ENCODE data around the gene SEMA6A.

DNA sequence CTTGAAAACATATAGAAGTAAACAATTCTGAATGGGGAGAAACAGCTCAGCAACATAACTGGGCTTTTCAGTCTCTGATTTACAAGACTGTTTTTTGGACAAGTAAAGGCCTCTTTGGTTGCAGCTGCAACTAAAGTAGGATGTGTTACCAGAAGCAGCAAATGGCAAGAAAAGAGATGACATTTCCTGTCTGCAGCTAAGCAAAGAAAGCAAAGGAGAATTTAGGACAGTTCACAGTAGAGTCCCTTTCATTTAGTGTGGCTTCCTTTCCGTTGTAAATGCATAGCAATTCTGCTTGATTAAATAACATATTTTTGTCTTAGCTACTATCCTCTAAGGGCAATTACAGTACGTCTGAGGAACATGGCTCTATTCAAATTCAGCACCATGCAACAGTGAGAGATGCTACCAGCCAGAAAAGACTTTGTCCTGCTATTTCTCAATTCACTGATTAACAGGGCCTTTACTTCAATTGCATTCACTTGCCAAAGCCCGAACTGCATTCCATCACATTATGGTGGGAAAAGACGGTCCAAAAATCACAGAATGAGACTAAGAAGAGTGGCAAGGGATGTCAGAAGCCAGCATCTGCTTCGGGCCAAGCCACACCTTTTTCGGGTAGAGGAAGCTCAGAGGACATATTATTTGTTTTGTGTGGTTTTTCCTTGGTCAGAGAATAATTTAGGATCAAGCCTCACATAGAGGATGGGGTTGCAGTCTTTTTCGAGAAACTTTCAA is 107.7 kb downstream of the SEMA6A start:
- no peak for TF ChIP-seq NFYA (IDR thresholded peaks at IDR 0.05; ENCODE audit: borderline replicate concordance, low read depth, low read length)
- TF ChIP-seq, protein P1, sequence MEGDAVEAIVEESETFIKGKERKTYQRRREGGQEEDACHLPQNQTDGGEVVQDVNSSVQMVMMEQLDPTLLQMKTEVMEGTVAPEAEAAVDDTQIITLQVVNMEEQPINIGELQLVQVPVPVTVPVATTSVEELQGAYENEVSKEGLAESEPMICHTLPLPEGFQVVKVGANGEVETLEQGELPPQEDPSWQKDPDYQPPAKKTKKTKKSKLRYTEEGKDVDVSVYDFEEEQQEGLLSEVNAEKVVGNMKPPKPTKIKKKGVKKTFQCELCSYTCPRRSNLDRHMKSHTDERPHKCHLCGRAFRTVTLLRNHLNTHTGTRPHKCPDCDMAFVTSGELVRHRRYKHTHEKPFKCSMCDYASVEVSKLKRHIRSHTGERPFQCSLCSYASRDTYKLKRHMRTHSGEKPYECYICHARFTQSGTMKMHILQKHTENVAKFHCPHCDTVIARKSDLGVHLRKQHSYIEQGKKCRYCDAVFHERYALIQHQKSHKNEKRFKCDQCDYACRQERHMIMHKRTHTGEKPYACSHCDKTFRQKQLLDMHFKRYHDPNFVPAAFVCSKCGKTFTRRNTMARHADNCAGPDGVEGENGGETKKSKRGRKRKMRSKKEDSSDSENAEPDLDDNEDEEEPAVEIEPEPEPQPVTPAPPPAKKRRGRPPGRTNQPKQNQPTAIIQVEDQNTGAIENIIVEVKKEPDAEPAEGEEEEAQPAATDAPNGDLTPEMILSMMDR (IDR thresholded peaks at IDR 0.05 in 2 of 3, conservative IDR thresholded peaks at IDR 0.05 in 1 of 3; ENCODE audit: control insufficient read depth in 2 of 3, extremely low read depth in 1 of 3, insufficient read depth in 1 of 3, low read depth in 3 of 3, low read length in 3 of 3) = no peak
- TF ChIP-seq RAD21 (IDR thresholded peaks at IDR 0.05; ENCODE audit: insufficient read depth, low read depth, low read length) = no peak
- TF ChIP-seq RFX5 (IDR thresholded peaks at IDR 0.05; ENCODE audit: low read depth, low read length) = no peak
- no peak for TF ChIP-seq NFYB (IDR thresholded peaks at IDR 0.05; ENCODE audit: insufficient read depth, low read depth, low read length)
- TF ChIP-seq JUND (IDR thresholded peaks at IDR 0.05; ENCODE audit: low read depth, low read length) = no peak
- no peak for TF ChIP-seq ESRRA (IDR thresholded peaks at IDR 0.05; ENCODE audit: low read length)
